RPMI7951 (cell line): ENCODE results near the gene FAM131A. TPM values are rescaled to one million over a fixed set of nuclear protein-coding genes. Genes with fewer than 3 reads are reported as not detected.

Experiments
- DNase-seq: peaks from one replicate; pipeline ENCODE4 v3.0.0-alpha.2; 2012; ENCODE audit warnings: low read depth
- total RNA-seq: library from RNA; depleted of rRNA; stranded (reverse); fragments of >200 nt; shearing (Covaris generic); gene quantifications from 2 replicates; pipeline ENCODE4 v1.2.3, GENCODE V29; 2014; rRNA removed

Gene FAM131A
- total RNA-seq, 1 experiment from 2014 or later: 10.6 TPM

DNA sequence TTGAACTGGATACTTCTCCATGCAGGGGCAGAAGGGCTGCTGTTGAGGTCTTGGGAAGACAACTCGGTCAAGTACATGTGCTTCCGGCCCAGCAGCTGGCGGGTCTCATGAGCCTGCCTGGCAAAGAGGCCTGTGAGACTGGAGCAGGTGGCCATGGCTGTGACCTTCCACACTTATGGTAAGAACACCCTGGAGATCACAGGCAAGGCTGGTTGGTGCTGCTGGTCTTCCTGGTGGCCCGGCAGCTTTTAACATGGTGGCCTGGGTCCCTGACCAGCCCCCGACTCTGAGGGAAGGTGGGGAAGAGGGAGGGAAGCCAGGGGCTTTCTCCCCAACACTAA lies 57.9 kb downstream of the FAM131A start:
- DNase-seq: no peak

Other genes starting within 250 kb of the FAM131A start
- not detected in 2 replicates for gene HTR3E, start 240.5 kb upstream of the FAM131A start, total RNA-seq
- gene EIF2B5, start 202.2 kb upstream of the FAM131A start, total RNA-seq: 42.1 and 52.0 TPM in 2 replicates
- 21.9 and 27.8 TPM in 2 replicates for gene DVL3, start 182.2 kb upstream of the FAM131A start, total RNA-seq
- 699 and 754 TPM in 2 replicates for gene AP2M1, start 162.7 kb upstream of the FAM131A start, total RNA-seq
- gene ABCF3, start 151.4 kb upstream of the FAM131A start, total RNA-seq: 27.2 and 33.4 TPM in 2 replicates
- gene VWA5B2, start 108.0 kb upstream of the FAM131A start, total RNA-seq: not detected in 2 replicates
- gene ALG3, start 88.6 kb upstream of the FAM131A start, total RNA-seq: 67.0 and 71.2 TPM in 2 replicates
- 7.3 and 9.6 TPM in 2 replicates for gene EEF1AKMT4, start 87.9 kb upstream of the FAM131A start, total RNA-seq
- 0.29 and 0.96 TPM in 2 replicates for gene CAMK2N2, start 76.0 kb upstream of the FAM131A start, total RNA-seq
- not detected in 2 replicates for gene ECE2, start 61.6 kb upstream of the FAM131A start, total RNA-seq
- 542 and 803 TPM in 2 replicates for gene PSMD2, start 38.4 kb upstream of the FAM131A start, total RNA-seq
- gene EIF4G1, start 23.0 kb upstream of the FAM131A start, total RNA-seq: 164 and 173 TPM in 2 replicates
- 3.0 and 6.3 TPM in 2 replicates for gene CLCN2, start 24.0 kb downstream of the FAM131A start, total RNA-seq
- 146 and 181 TPM in 2 replicates for gene POLR2H, start 24.1 kb downstream of the FAM131A start, total RNA-seq
- gene THPO, start 40.6 kb downstream of the FAM131A start, total RNA-seq: not detected in 2 replicates
- not detected in 2 replicates for gene CHRD, start 42.5 kb downstream of the FAM131A start, total RNA-seq
- 4.0 and 5.5 TPM in 2 replicates for gene EPHB3, start 224.2 kb downstream of the FAM131A start, total RNA-seq